ENCODE data around the gene ANKRD52. TPM values are rescaled to one million over a fixed set of nuclear protein-coding genes. Genes with fewer than 3 reads are reported as not detected.
"Not testable (repeated sequence)": the region's sequence is repeated elsewhere in the genome, so short reads cannot be mapped to it uniquely, and the experiment has no call there.

The ANKRD52 gene
- total RNA-seq, 1 donor from 2014 or later, result 67.7 TPM

DNA sequence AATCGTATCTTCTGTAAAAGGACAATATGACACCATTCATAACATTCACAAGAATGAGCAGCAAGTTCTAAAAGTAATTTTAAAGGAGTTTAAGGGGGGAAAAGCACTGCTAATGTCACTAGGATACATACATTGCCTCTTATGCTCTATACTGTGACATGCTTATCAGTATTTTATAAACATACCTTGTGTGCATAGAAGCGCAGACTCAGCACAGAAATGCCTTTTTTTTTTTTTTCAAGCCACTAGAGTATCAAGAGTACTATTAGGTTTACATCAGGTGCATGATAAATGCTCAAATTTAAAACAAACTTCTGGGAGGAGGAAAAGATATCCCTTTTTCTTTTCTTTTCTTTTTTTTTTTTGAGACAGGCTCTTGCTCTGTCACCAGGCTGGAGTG lies 55.3 kb downstream of the ANKRD52 start:
- TF ChIP-seq, protein P1, sequence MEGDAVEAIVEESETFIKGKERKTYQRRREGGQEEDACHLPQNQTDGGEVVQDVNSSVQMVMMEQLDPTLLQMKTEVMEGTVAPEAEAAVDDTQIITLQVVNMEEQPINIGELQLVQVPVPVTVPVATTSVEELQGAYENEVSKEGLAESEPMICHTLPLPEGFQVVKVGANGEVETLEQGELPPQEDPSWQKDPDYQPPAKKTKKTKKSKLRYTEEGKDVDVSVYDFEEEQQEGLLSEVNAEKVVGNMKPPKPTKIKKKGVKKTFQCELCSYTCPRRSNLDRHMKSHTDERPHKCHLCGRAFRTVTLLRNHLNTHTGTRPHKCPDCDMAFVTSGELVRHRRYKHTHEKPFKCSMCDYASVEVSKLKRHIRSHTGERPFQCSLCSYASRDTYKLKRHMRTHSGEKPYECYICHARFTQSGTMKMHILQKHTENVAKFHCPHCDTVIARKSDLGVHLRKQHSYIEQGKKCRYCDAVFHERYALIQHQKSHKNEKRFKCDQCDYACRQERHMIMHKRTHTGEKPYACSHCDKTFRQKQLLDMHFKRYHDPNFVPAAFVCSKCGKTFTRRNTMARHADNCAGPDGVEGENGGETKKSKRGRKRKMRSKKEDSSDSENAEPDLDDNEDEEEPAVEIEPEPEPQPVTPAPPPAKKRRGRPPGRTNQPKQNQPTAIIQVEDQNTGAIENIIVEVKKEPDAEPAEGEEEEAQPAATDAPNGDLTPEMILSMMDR (IDR thresholded peaks at IDR 0.05), result no peak

DNA sequence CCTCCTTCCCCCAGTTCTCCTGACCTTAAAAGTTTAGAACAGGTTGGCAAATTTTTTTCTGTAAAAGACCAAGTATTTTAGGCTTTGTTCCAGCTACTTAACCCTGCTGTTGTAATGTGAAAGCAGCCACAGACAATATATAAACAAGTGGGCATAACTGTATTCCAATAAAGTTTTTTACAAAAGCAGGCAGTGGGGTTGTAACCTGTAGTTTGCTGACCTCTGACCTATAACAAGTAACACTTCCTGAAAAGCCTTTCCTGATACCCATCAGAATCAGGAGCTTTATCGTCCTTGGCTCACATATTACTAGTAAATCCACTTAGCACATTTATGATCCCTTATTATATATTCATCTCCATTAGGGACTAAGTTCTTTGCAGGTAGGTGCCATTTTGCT lies 55.8 kb downstream of the ANKRD52 start:
- H3K27me3 Mint-ChIP-seq (ENCODE audit: unreplicated experiment), result no peaks in the 10 kb centered on the region
- no peak for DNase-seq (ENCODE audit: extremely low spot score, unreplicated experiment)
- peak overlapping the region; percentile 15 for H3K27ac Mint-ChIP-seq (ENCODE audit: unreplicated experiment)
- no peak overlapping the region for H3K4me3 Mint-ChIP-seq (ENCODE audit: unreplicated experiment)
- no peaks in the 10 kb centered on the region for H3K9me3 Mint-ChIP-seq (ENCODE audit: unreplicated experiment)
- TF ChIP-seq, protein P1 (IDR thresholded peaks at IDR 0.05), result no peak
- peaks cover 20% of the 10 kb centered on the region for H3K36me3 Mint-ChIP-seq (ENCODE audit: unreplicated experiment)
- H3K4me1 Mint-ChIP-seq (ENCODE audit: unreplicated experiment), result peaks cover 5% of the 10 kb centered on the region

More for the DNA sequence above, 55.3 kb downstream of the ANKRD52 start:
- Mint-ChIP-seq H3K9me3 (ENCODE audit: unreplicated experiment) (no peaks in the 10 kb centered on the region), H3K27ac (ENCODE audit: unreplicated experiment) (peak overlapping the region; percentile 15), H3K27me3 (ENCODE audit: unreplicated experiment) (no peaks in the 10 kb centered on the region), H3K4me1 (ENCODE audit: unreplicated experiment) (peaks cover 2% of the 10 kb centered on the region), H3K36me3 (ENCODE audit: unreplicated experiment) (peaks cover 24% of the 10 kb centered on the region), H3K4me3 (ENCODE audit: unreplicated experiment) (no peak overlapping the region)
- DNase-seq (ENCODE audit: extremely low spot score, unreplicated experiment), result no peak

DNA sequence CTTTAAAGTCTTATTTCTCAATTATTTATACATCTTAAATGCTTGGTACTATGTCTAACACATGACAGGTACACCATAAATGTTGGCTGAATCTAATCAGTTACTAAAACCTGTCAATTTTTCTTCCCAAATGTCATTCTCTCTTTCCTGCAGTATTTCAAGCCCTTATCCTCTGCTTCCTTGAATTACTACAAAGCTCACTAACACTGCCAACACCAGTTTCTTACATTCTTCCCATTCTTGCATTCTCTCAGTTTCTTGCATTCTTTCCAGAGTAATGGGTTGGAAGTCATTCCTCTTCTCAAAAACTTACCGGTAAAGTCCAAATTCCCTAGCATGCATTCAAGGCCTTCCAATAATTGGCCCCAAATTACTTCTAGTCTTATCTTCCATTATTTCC lies 59.3 kb downstream of the ANKRD52 start:
- Mint-ChIP-seq H3K36me3 (ENCODE audit: unreplicated experiment) (no peaks in the 10 kb centered on the region), H3K4me3 (ENCODE audit: unreplicated experiment) (no peak overlapping the region), H3K27ac (ENCODE audit: unreplicated experiment) (no peak overlapping the region), H3K4me1 (ENCODE audit: unreplicated experiment) (peaks cover 14% of the 10 kb centered on the region), H3K9me3 (ENCODE audit: unreplicated experiment) (no peaks in the 10 kb centered on the region), H3K27me3 (ENCODE audit: unreplicated experiment) (no peaks in the 10 kb centered on the region)
- TF ChIP-seq, protein P1 (IDR thresholded peaks at IDR 0.05), result no peak
- DNase-seq (ENCODE audit: extremely low spot score, unreplicated experiment), result no peak

DNA sequence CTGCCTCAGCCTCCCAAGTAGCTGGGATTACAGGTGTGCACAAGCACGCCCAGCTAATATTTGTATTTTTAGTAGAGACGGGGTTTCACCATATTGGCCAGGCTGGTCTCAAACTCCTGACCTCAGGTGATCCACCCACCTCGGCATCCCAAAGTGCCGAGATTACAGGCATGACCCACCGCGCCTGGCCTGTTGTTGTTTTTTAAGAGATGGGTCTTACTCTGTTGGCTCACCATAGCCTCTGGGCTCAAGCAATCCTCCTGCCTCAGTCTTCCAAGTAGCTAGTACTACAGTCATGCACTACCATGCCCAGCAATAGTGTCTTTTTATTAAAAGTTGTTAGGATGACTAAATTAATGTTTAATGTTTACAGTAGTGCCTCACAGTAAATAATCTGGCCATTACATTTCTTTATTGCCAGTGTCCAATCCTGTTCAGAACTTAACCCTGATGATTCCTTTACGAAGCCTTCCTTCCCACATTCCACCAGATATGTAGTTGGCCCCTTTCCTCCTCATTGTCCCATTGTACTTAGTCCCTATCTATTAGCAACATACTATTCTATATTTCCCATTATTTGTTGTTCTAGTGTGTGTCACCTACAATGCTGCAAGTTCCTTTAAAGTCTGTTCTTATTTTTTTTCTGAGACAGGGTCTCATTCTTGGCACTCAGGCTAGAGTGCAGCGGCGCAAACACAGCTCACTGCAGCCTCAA lies 60.1 kb downstream of the ANKRD52 start:
- DNase-seq (ENCODE audit: extremely low spot score, unreplicated experiment), result no peak
- Mint-ChIP-seq H3K36me3 (ENCODE audit: unreplicated experiment) (no peaks in the 10 kb centered on the region), H3K27ac (ENCODE audit: unreplicated experiment) (no peak overlapping the region), H3K27me3 (ENCODE audit: unreplicated experiment) (no peaks in the 10 kb centered on the region), H3K9me3 (ENCODE audit: unreplicated experiment) (no peaks in the 10 kb centered on the region), H3K4me1 (ENCODE audit: unreplicated experiment) (peaks cover 19% of the 10 kb centered on the region), H3K4me3 (ENCODE audit: unreplicated experiment) (no peak overlapping the region)
- TF ChIP-seq, protein P1 (IDR thresholded peaks at IDR 0.05), result no peak

DNA sequence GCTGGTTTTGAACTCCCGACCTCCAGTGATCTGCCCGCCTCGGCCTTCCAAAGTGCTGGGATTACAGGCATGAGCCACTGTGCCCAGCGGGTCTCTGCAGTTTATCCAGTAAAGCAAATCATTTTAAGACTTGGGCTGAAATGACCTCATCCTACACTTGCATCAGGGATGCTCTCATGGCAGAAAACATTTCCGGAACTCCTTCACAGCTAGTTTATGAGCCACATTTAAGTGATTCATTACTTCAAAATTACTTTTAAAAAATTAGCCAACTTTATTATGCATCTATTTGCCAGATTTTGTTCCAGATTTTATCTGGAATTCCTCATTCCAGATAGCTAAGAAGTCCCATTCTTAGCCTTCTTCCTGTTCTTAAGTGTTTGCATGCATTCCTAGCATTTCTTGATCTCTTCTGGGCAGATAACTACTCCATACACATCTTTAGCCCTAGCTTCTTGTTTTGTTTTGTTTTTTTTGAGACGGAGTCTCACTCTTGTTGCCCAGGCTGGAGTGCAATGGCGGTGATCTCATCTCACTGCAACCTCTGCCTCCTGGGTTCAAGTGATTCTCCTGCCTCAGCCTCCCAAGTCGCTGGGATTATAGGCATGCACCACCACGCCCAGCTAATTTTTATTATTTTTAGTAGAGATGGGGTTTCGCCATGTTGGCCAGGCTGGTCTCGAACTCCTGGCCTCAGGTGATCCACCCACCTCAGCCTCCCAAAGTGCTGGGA lies 61.2 kb downstream of the ANKRD52 start:
- H3K36me3 Mint-ChIP-seq (ENCODE audit: unreplicated experiment); DNase-seq (ENCODE audit: extremely low spot score, unreplicated experiment); H3K9me3 Mint-ChIP-seq (ENCODE audit: unreplicated experiment); H3K27me3 Mint-ChIP-seq (ENCODE audit: unreplicated experiment); H3K4me3 Mint-ChIP-seq (ENCODE audit: unreplicated experiment): not testable (repeated sequence)
- H3K27ac Mint-ChIP-seq (ENCODE audit: unreplicated experiment), result peak overlapping the region; percentile 87
- peaks cover 22% of the 10 kb centered on the region for H3K4me1 Mint-ChIP-seq (ENCODE audit: unreplicated experiment)

Data from osteocyte (in vitro differentiated cells).